Measurements from ENCODE around the gene GLCE.

- TF ChIP-seq CTCF (IDR thresholded peaks at IDR 0.05) (no peak), POLR2A (IDR thresholded peaks at IDR 0.05) (no peak)
These were observed 33.1 kb upstream of the GLCE start for GRCh38 chr15:69127306-69127705.

All from esophagus squamous epithelium (tissue), 4 donors.